Endothelial cell of umbilical vein (primary cell): ENCODE data around the gene HYAL1. TPM values are rescaled to one million over a fixed set of nuclear protein-coding genes. Genes with fewer than 3 reads are reported as not detected.

Experiments
- BruUV-seq: library from RNA; stranded (reverse); fragments of 400-500 nt; replicated peaks from 2 replicates; lab custom pipeline; 2021; lab: Mats Ljungman, UMichigan
- CTCF ChIA-PET: fragments of 300-600, 350-600 bp; sonication (Branson Sonifier 250); formaldehyde crosslinking; loops from one replicate; lab custom pipeline; 2021; ENCODE audit warnings: antibody characterized with exemption, inconsistent platforms; lab: Charles Lee
- POLR2A ChIA-PET: fragments of 300-600, 350-600 bp; sonication (Branson Sonifier 250); formaldehyde crosslinking; loops from one replicate; lab custom pipeline; 2021; ENCODE audit warnings: antibody characterized with exemption, inconsistent platforms; lab: Charles Lee
- DNase-seq: peaks from one replicate; pipeline ENCODE4 v3.0.0-alpha.2; 2011; ENCODE audit warnings: low read depth, low spot score
- FAIRE-seq: peaks from 2 replicates; lab custom pipeline; 2011; peaks lifted over from hg19 to GRCh38; lab: Jason Lieb, UNC
- H2AFZ ChIP-seq: 2 replicates; pipeline ENCODE4 v1.6.0; 2012; ENCODE audit warnings: low read depth, low read length, control low read depth, inconsistent platforms
- H3K27ac ChIP-seq: 2 replicates; pipeline ENCODE4 v1.5.1; 2011; ENCODE audit warnings: low read depth, mild to moderate bottlenecking, control low read depth, low read length, moderate library complexity; ENCODE audit not compliant: insufficient read depth
- H3K27me3 ChIP-seq, 2 experiments: 2 replicates each; pipeline versions ENCODE4 v1.6.0 to v1.6.1; 2011; ENCODE audit warnings: low read length in 2 of 2, mixed read lengths in 1 of 2; ENCODE audit not compliant: control insufficient read depth in 2 of 2, insufficient read depth in 2 of 2
- H3K36me3 ChIP-seq, 2 experiments: 2 replicates in 1 of 2; 3 replicates in 1 of 2; pipeline ENCODE4 v1.5.1; 2011; ENCODE audit warnings: low read length in 2 of 2, mild to moderate bottlenecking in 1 of 2, moderate library complexity in 1 of 2; ENCODE audit not compliant: control insufficient read depth in 2 of 2, insufficient read depth in 2 of 2; ENCODE audit errors: extremely low read depth in 1 of 2
- H3K4me1 ChIP-seq: 3 replicates; pipeline ENCODE4 v1.5.1; 2011; ENCODE audit warnings: mild to moderate bottlenecking, low read length; ENCODE audit not compliant: control insufficient read depth, insufficient read depth; ENCODE audit errors: extremely low read depth
- H3K4me2 ChIP-seq: 2 replicates; pipeline ENCODE4 v1.6.1; 2011; ENCODE audit warnings: low read length, control low read depth, mixed read lengths; ENCODE audit not compliant: insufficient read depth
- H3K4me3 ChIP-seq, 3 experiments: fragments of 200-600 bp in 1 of 3; sonication (generic), shearing (Covaris generic) in 1 of 3; replicated peaks in 1 of 3; 2 replicates each; pipeline ENCODE4 v1.5.1; 2011 to 2016; ENCODE audit warnings: control low read depth in 3 of 3, low read length in 3 of 3, mild to moderate bottlenecking in 2 of 3, inconsistent platforms in 1 of 3, low read depth in 1 of 3, moderate library complexity in 1 of 3; ENCODE audit not compliant: insufficient read depth in 1 of 3
- H3K79me2 ChIP-seq: 2 replicates; pipeline ENCODE4 v1.6.0; 2012; ENCODE audit warnings: low read length, inconsistent platforms; ENCODE audit not compliant: control insufficient read depth, insufficient read depth
- H3K9ac ChIP-seq: replicated peaks from 2 replicates; pipeline ENCODE3; 2011; ENCODE audit warnings: low read length, control low read depth; ENCODE audit not compliant: insufficient read depth; ENCODE audit errors: extremely low read depth
- H3K9me1 ChIP-seq: replicated peaks from 3 replicates; pipeline ENCODE4 v1.6.0; 2011; ENCODE audit warnings: mild to moderate bottlenecking, low read length; ENCODE audit not compliant: control insufficient read depth, insufficient read depth; ENCODE audit errors: extremely low read depth
- H3K9me3 ChIP-seq: replicated peaks from 2 replicates; pipeline ENCODE4 v1.5.1; 2012; ENCODE audit warnings: low read length, inconsistent platforms; ENCODE audit not compliant: control insufficient read depth, insufficient read depth
- H4K20me1 ChIP-seq: replicated peaks from 2 replicates; pipeline ENCODE3; 2011; ENCODE audit warnings: mild to moderate bottlenecking, low read length; ENCODE audit not compliant: control insufficient read depth, insufficient read depth; ENCODE audit errors: extremely low read depth
- EZH2 ChIP-seq: IDR thresholded peaks from 2 replicates; pipeline ENCODE4 v1.6.1; 2012; ENCODE audit warnings: borderline replicate concordance, low read depth, mild to moderate bottlenecking, moderate library complexity, low read length, inconsistent platforms; ENCODE audit not compliant: severe bottlenecking
- FOS ChIP-seq: IDR thresholded peaks from 2 replicates; pipeline ENCODE4 v1.6.1; 2011; ENCODE audit warnings: mild to moderate bottlenecking, low read length, moderate library complexity, borderline replicate concordance; ENCODE audit not compliant: insufficient read depth
- GATA2 ChIP-seq: IDR thresholded peaks from 2 replicates; pipeline ENCODE4 v1.7.0; 2011; ENCODE audit warnings: low read depth, mild to moderate bottlenecking, moderate library complexity, mixed read lengths, low read length; ENCODE audit not compliant: insufficient read length, insufficient read depth
- JUN ChIP-seq: IDR thresholded peaks from 2 replicates; pipeline ENCODE4 v1.6.1; 2011; ENCODE audit warnings: borderline replicate concordance, low read depth; ENCODE audit not compliant: insufficient read length, insufficient read depth
- MYC ChIP-seq: IDR thresholded peaks from one replicate; pipeline ENCODE4 v1.6.1; 2011; ENCODE audit warnings: mild to moderate bottlenecking, low read depth, low read length
- POLR2A ChIP-seq: IDR thresholded peaks from 2 replicates; pipeline ENCODE4 v1.6.1; 2012; ENCODE audit warnings: low read depth, mild to moderate bottlenecking, control low read depth, low read length
- POLR2AphosphoS5 ChIP-seq: IDR thresholded peaks from 2 replicates; pipeline ENCODE4 v1.6.1; 2012; ENCODE audit warnings: low read depth, mild to moderate bottlenecking, control low read depth, low read length, moderate library complexity; ENCODE audit not compliant: insufficient read depth
- dilution Hi-C: fragments of 300-500 bp; cut with MboI; formaldehyde crosslinking; loops from one replicate; pipeline ENCODE4 v1.15.0; 2019; ENCODE audit warnings: low sequenced_read_pairs; ENCODE audit not compliant: extremely low pct_ligation_motif_present
- intact Hi-C: fragments of 100-400 bp; cut with micrococcal nuclease; formaldehyde crosslinking; loops from one replicate; pipeline ENCODE4 v1.10.0; 2022
- polyA plus RNA-seq, 4 experiments: library from polyadenylated mRNA; depleted of rRNA in 3 of 4; stranded (reverse) in 3 of 4; unstranded in 1 of 4; fragments of >200 nt; gene quantifications; 2 replicates each; pipeline versions ENCODE4 v1.2.1 to v1.2.3, GENCODE V29; 2011 to 2012; ENCODE audit warnings: missing spikeins in 1 of 4
- total RNA-seq: library from RNA; stranded (reverse); gene quantifications from 2 replicates; pipeline ENCODE4 v1.2.3, GENCODE V29; 2021
- TF ChIP-seq, protein P1 (sequence below): IDR thresholded peaks from 2 replicates; pipeline ENCODE4 v1.6.1; 2011; ENCODE audit not compliant: insufficient read depth, insufficient read length
- TF ChIP-seq, protein P2 (sequence below), 2 donors: IDR thresholded peaks; 1 replicate in 1 of 2; 2 replicates in 1 of 2; pipeline ENCODE4 v1.5.1; 2011; ENCODE audit warnings: low read length in 2 of 2, mild to moderate bottlenecking in 2 of 2, moderate library complexity in 2 of 2, control low read depth in 1 of 2, inconsistent platforms in 1 of 2, low read depth in 1 of 2; ENCODE audit not compliant: insufficient read depth in 1 of 2; ENCODE audit errors: extremely low read depth in 1 of 2

HYAL1 gene
- total and polyA plus RNA-seq, 2 donors (not counting 3 experiments of a cell fraction or from before 2014, with no cell fraction given), result 2.2 to 3.3 TPM

DNA sequence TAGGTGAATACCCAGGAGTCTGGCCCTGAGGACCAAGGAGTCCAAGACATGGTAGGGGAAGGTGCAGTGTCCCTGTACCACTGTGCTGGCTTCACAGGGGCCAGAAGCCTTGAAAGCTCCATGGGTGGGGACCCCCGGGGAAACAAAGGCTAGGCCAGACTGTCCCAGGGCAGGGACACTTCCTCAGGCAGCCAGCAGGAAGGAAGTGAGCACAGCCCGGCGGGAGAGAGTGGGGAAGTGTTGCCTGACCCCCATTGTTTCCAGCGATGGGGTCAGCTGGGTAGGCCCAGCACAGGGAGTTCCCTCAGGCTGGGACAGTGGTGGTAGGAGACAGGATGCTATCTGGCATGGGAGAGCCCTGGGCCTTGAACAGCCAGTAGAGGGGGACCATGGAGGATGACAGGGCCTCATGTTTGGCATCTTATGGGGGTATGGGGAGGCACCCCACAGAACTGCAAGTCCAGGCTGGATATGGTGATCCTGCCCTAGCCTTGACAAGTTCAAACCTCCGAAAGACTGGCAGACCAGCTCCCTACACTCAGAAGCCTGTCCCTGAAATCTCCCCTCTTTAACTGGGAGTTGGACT, 20.3 kb upstream of the HYAL1 start:
- peak overlapping the region; percentile 88 for H3K9ac ChIP-seq
- intact Hi-C loops, result loop anchor here (1.0 to 2.0 kb wide), 6 partner anchors 11 to 157 kb away; partner anchors contain the start of genes HYAL3 and NAA80
- dilution Hi-C loops, result no loop called here
- ChIA-PET CTCF (interaction anchor here (0.7 to 4.3 kb wide), 21 partner anchors 9 to 219 kb away, joined by 3 to 66 read pairs (median 8); partner anchors contain the start of genes CYB561D2, HYAL1, HYAL3 and IFRD2), POLR2A (interaction anchor here (1.5 to 5.1 kb wide), 2 partner anchors 12 to 25 kb away, joined by 5 to 38 read pairs; partner anchors contain the start of genes HYAL3 and NAA80)
- TF ChIP-seq EZH2 (no peak), POLR2A (peak; percentile 90), FOS (peak; percentile 70), JUN (peak; percentile 54), GATA2 (peak; percentile 47), MYC (peak; percentile 27), POLR2AphosphoS5 (peak; percentile 98)
- TF ChIP-seq, protein P1, sequence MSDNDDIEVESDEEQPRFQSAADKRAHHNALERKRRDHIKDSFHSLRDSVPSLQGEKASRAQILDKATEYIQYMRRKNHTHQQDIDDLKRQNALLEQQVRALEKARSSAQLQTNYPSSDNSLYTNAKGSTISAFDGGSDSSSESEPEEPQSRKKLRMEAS, result no peak
- TF ChIP-seq, protein P2, sequence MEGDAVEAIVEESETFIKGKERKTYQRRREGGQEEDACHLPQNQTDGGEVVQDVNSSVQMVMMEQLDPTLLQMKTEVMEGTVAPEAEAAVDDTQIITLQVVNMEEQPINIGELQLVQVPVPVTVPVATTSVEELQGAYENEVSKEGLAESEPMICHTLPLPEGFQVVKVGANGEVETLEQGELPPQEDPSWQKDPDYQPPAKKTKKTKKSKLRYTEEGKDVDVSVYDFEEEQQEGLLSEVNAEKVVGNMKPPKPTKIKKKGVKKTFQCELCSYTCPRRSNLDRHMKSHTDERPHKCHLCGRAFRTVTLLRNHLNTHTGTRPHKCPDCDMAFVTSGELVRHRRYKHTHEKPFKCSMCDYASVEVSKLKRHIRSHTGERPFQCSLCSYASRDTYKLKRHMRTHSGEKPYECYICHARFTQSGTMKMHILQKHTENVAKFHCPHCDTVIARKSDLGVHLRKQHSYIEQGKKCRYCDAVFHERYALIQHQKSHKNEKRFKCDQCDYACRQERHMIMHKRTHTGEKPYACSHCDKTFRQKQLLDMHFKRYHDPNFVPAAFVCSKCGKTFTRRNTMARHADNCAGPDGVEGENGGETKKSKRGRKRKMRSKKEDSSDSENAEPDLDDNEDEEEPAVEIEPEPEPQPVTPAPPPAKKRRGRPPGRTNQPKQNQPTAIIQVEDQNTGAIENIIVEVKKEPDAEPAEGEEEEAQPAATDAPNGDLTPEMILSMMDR (IDR thresholded peaks at IDR 0.05; ENCODE audit: extremely low read depth in 1 of 2, insufficient read depth in 1 of 2, low read depth in 1 of 2, low read length in 2 of 2), result peak in 1 of 2 donors; percentile 13
- H4K20me1 ChIP-seq, result no peaks in the 10 kb centered on the region
- H3K36me3 ChIP-seq, result peaks cover 8 to 21% of the 10 kb centered on the region in 2 experiments
- H3K4me2 ChIP-seq, result peak overlapping the region; percentile 75
- H3K4me3 ChIP-seq, result peak overlapping the region in 1 of 3 experiments; percentile 25
- DNase-seq (peak; percentile 95), FAIRE-seq (no peak)
- no peaks in the 10 kb centered on the region for H3K27me3 ChIP-seq
- no TSS peak for BruUV-seq
- H3K4me1 ChIP-seq, result peaks cover 53% of the 10 kb centered on the region
- H3K79me2 ChIP-seq, result peaks cover 43% of the 10 kb centered on the region
- no peak overlapping the region for H2AFZ ChIP-seq
- H3K27ac ChIP-seq, result peak overlapping the region; percentile 99
- H3K9me1 ChIP-seq, result no peaks in the 10 kb centered on the region
- H3K9me3 ChIP-seq, result no peaks in the 10 kb centered on the region
